Femur (tissue), 1 donor: ENCODE data around the gene CCDC137.

Experiments
- DNase-seq: peaks from one replicate; pipeline ENCODE4 v3.0.0-alpha.2; 2017

Gene CCDC137

GRCh38 chr17:81683584-81684441, 17.3 kb downstream of the CCDC137 start, which contains the start of the genes ARL16 and HGS:
TSS of gene ARL16 (minus strand) at chr17:81683797. CDS start at chr17:81683753, 44 bp downstream.
TSS of gene HGS (plus strand) at chr17:81684011. CDS start at chr17:81684067, 56 bp downstream.
- peak; percentile 99 for DNase-seq

GRCh38 chr17:81684442-81684911, 17.9 kb downstream of the CCDC137 start:
- DNase-seq, result no peak

- no peak for DNase-seq
Observed at GRCh38 chr17:81685108-81685507, 18.6 kb downstream of the CCDC137 start.

- no peak for DNase-seq
Observed at GRCh38 chr17:81686614-81687013, 20.1 kb downstream of the CCDC137 start.

GRCh38 chr17:81687770-81688541, 21.4 kb downstream of the CCDC137 start:
- no peak for DNase-seq

GRCh38 chr17:81688616-81689015, 22.1 kb downstream of the CCDC137 start:
- no peak for DNase-seq

- DNase-seq, result no peak
Observed at GRCh38 chr17:81690066-81690465, 23.5 kb downstream of the CCDC137 start.

- DNase-seq, result no peak
Observed at GRCh38 chr17:81690549-81690948, 24.0 kb downstream of the CCDC137 start.

- DNase-seq, result no peak
Observed at GRCh38 chr17:81691196-81691595, 24.7 kb downstream of the CCDC137 start.

GRCh38 chr17:81691608-81692007, 25.1 kb downstream of the CCDC137 start:
- DNase-seq, result no peak

- DNase-seq, result no peak
Observed at GRCh38 chr17:81693509-81694210, 27.1 kb downstream of the CCDC137 start.

- DNase-seq, result no peak
Observed at GRCh38 chr17:81694810-81695209, 28.3 kb downstream of the CCDC137 start.

GRCh38 chr17:81695211-81695610, 28.7 kb downstream of the CCDC137 start:
- no peak for DNase-seq

GRCh38 chr17:81695801-81696200, 29.3 kb downstream of the CCDC137 start:
- no peak for DNase-seq

- no peak for DNase-seq
Observed at GRCh38 chr17:81696218-81696941, 29.8 kb downstream of the CCDC137 start.

- DNase-seq, result no peak
Observed at GRCh38 chr17:81697261-81698044, 30.9 kb downstream of the CCDC137 start.

- DNase-seq, result no peak
Observed at GRCh38 chr17:81700353-81701287, 34.1 kb downstream of the CCDC137 start.

GRCh38 chr17:81701288-81702071, 34.9 kb downstream of the CCDC137 start:
- DNase-seq, result no peak
